HEK293 (cell line): Measurements from ENCODE around the gene RIPOR3.

Experiments used
- EGR2 ChIP-seq: fragments of 450-650 bp; formaldehyde crosslinking; IDR thresholded peaks from 2 replicates; pipeline ENCODE4 v1.5.1; 2016; ENCODE audit warnings: low read depth, missing biosample characterization, missing genetic modification characterization
- ELK4 ChIP-seq: IDR thresholded peaks from 2 replicates; pipeline ENCODE4 v1.6.1; 2011; ENCODE audit warnings: mild to moderate bottlenecking, low read depth, low read length, borderline replicate concordance
- INSM2 ChIP-seq: fragments of 450-650 bp; formaldehyde crosslinking; IDR thresholded peaks from 2 replicates; pipeline ENCODE4 v1.5.1; 2016; ENCODE audit warnings: missing biosample characterization, missing genetic modification characterization
- PRDM6 ChIP-seq: fragments of 450-650 bp; formaldehyde crosslinking; IDR thresholded peaks from 2 replicates; pipeline ENCODE4 v1.5.1; 2017; ENCODE audit warnings: missing biosample characterization, missing genetic modification characterization
- ZBTB17 ChIP-seq: fragments of 450-650 bp; formaldehyde crosslinking; IDR thresholded peaks from 2 replicates; pipeline ENCODE4 v1.5.1; 2016; ENCODE audit warnings: missing biosample characterization, missing genetic modification characterization
- ZEB2 ChIP-seq: fragments of 450-650 bp; formaldehyde crosslinking; IDR thresholded peaks from 2 replicates; pipeline ENCODE4 v1.5.1; 2016; ENCODE audit warnings: missing biosample characterization, missing genetic modification characterization
- ZFP3 ChIP-seq: fragments of 450-650 bp; formaldehyde crosslinking; IDR thresholded peaks from 2 replicates; pipeline ENCODE4 v1.5.1; 2016; ENCODE audit warnings: low read depth, missing biosample characterization, missing genetic modification characterization
- ZIC2 ChIP-seq: fragments of 450-650 bp; formaldehyde crosslinking; IDR thresholded peaks from 2 replicates; pipeline ENCODE4 v1.5.1; 2016; ENCODE audit warnings: missing biosample characterization, missing genetic modification characterization
- ZNF24 ChIP-seq: fragments of 450-650 bp; formaldehyde crosslinking; IDR thresholded peaks from 2 replicates; pipeline ENCODE4 v1.5.1; 2016; ENCODE audit warnings: missing biosample characterization, missing genetic modification characterization
- ZNF341 ChIP-seq: fragments of 450-650 bp; formaldehyde crosslinking; IDR thresholded peaks from 2 replicates; pipeline ENCODE4; 2016; ENCODE audit warnings: low read depth, missing biosample characterization, missing genetic modification characterization
- ZNF394 ChIP-seq: fragments of 450-650 bp; formaldehyde crosslinking; IDR thresholded peaks from 2 replicates; pipeline ENCODE4 v1.5.1; 2016; ENCODE audit warnings: missing biosample characterization, missing genetic modification characterization, mild to moderate bottlenecking, moderate library complexity, borderline replicate concordance
- ZNF549 ChIP-seq: fragments of 450-650 bp; IDR thresholded peaks from 2 replicates; pipeline ENCODE4 v1.5.1; 2018; ENCODE audit warnings: missing biosample characterization, missing genetic modification characterization, mild to moderate bottlenecking, inconsistent platforms, moderate library complexity
- ZNF558 ChIP-seq: fragments of 450-650 bp; formaldehyde crosslinking; IDR thresholded peaks from 2 replicates; pipeline ENCODE4 v1.5.1; 2016; ENCODE audit warnings: missing biosample characterization, missing genetic modification characterization
- ZNF600 ChIP-seq: fragments of 450-650 bp; formaldehyde crosslinking; IDR thresholded peaks from 2 replicates; pipeline ENCODE4 v1.5.1; 2016; ENCODE audit warnings: missing biosample characterization, missing genetic modification characterization
- ZNF629 ChIP-seq: fragments of 450-650 bp; formaldehyde crosslinking; IDR thresholded peaks from 2 replicates; pipeline ENCODE4 v1.5.1; 2017; ENCODE audit warnings: missing biosample characterization, missing genetic modification characterization
- ZNF843 ChIP-seq: fragments of 450-650 bp; formaldehyde crosslinking; IDR thresholded peaks from 2 replicates; pipeline ENCODE4 v1.5.1; 2016; ENCODE audit warnings: missing biosample characterization, missing genetic modification characterization
- TF ChIP-seq, protein P1 (sequence below): fragments of 450-650 bp; formaldehyde crosslinking; IDR thresholded peaks from 2 replicates; pipeline ENCODE4 v1.5.1; 2016; ENCODE audit warnings: missing biosample characterization, missing genetic modification characterization, borderline replicate concordance
- TF ChIP-seq, protein P2 (sequence below): fragments of 450-650 bp; formaldehyde crosslinking; IDR thresholded peaks from 2 replicates; pipeline ENCODE4 v1.5.1; 2016; ENCODE audit warnings: missing biosample characterization, missing genetic modification characterization
- TF ChIP-seq, protein P3 (sequence below): fragments of 450-650 bp; formaldehyde crosslinking; IDR thresholded peaks from 2 replicates; pipeline ENCODE4 v1.5.1; 2016; ENCODE audit warnings: missing biosample characterization, missing genetic modification characterization
- TF ChIP-seq, protein P4 (sequence below): fragments of 450-650 bp; formaldehyde crosslinking; optimal IDR thresholded peaks from 2 replicates; pipeline ENCODE3; 2016; ENCODE audit warnings: missing biosample characterization, mild to moderate bottlenecking, missing genetic modification characterization

The RIPOR3 gene

DNA sequence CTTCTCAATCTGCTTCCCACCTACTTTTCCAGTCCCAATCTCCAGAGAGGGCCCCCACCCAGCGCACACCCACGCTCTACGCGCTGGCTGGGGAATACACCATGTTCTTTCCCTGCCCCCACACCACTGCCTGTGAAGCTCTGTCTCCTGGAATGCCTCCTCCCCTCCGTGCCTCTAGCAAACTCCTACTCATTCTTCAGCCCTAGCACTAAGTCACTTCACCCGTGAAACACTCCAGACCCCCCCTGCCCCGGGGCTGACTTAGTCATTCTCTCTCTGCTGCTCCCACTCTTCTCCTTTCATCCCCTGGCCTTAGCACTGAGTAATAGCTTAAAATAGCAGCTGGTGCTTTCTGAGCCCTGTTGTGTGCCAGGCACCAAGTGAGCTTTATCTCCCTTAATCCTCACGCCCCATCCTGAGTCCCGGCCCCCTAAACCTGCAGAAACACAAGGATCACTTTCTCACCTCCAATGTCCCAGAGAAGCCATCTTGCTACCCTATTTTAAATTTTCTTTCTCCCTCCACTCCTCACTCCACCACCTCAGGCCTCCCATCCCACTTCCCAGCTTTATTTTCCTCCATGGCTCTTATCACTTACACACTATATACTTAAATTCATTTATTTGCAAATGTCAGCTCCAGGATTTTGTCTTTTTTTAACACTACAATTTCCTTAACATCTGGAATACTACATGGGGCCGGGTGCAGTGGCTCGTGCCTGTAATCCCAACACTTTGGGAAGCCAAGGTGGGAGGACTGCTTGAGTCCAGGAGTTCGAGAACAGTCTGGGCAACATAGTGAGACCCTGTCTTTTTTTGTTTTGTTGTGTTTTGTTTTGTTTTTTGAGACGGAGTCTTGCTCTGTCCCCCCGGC, 33.7 kb upstream of the RIPOR3 start (continued):
- TF ChIP-seq, protein P1, sequence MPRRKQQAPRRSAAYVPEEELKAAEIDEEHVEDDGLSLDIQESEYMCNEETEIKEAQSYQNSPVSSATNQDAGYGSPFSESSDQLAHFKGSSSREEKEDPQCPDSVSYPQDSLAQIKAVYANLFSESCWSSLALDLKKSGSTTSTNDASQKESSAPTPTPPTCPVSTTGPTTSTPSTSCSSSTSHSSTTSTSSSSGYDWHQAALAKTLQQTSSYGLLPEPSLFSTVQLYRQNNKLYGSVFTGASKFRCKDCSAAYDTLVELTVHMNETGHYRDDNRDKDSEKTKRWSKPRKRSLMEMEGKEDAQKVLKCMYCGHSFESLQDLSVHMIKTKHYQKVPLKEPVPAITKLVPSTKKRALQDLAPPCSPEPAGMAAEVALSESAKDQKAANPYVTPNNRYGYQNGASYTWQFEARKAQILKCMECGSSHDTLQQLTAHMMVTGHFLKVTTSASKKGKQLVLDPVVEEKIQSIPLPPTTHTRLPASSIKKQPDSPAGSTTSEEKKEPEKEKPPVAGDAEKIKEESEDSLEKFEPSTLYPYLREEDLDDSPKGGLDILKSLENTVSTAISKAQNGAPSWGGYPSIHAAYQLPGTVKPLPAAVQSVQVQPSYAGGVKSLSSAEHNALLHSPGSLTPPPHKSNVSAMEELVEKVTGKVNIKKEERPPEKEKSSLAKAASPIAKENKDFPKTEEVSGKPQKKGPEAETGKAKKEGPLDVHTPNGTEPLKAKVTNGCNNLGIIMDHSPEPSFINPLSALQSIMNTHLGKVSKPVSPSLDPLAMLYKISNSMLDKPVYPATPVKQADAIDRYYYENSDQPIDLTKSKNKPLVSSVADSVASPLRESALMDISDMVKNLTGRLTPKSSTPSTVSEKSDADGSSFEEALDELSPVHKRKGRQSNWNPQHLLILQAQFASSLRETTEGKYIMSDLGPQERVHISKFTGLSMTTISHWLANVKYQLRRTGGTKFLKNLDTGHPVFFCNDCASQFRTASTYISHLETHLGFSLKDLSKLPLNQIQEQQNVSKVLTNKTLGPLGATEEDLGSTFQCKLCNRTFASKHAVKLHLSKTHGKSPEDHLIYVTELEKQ: 0 out of 2 replicates have a peak, but pooled peaks have one; percentile 44
- TF ChIP-seq ZNF341 (tag by site-specific recombination): peak; percentile 45
- peak; percentile 85 for TF ChIP-seq INSM2
- peak; percentile 99 for TF ChIP-seq EGR2
- TF ChIP-seq ELK4: no peak
- TF ChIP-seq PRDM6 (tag by site-specific recombination): no peak
- peak; percentile 74 for TF ChIP-seq ZNF629 (tag by site-specific recombination)
- no peak for TF ChIP-seq ZNF549 (tag by site-specific recombination)
- TF ChIP-seq, protein P2, sequence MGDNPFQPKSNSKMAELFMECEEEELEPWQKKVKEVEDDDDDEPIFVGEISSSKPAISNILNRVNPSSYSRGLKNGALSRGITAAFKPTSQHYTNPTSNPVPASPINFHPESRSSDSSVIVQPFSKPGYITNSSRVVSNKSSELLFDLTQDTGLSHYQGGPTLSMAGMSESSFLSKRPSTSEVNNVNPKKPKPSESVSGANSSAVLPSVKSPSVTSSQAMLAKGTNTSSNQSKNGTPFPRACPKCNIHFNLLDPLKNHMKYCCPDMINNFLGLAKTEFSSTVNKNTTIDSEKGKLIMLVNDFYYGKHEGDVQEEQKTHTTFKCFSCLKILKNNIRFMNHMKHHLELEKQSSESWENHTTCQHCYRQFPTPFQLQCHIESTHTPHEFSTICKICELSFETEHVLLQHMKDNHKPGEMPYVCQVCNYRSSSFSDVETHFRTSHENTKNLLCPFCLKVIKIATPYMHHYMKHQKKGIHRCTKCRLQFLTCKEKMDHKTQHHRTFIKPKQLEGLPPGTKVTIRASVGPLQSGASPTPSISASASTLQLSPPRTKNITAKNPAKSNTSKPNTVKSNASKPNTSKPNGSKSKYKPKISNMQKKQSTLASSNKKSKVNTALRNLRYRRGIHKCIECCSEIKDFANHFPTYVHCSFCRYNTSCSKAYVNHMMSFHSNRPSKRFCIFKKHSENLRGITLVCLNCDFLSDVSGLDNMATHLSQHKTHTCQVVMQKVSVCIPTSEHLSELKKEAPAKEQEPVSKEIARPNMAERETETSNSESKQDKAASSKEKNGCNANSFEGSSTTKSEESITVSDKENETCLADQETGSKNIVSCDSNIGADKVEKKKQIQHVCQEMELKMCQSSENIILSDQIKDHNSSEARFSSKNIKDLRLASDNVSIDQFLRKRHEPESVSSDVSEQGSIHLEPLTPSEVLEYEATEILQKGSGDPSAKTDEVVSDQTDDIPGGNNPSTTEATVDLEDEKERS (tag by site-specific recombination): 0 out of 2 replicates have a peak, but pooled peaks have one; percentile 17
- TF ChIP-seq, protein P3, sequence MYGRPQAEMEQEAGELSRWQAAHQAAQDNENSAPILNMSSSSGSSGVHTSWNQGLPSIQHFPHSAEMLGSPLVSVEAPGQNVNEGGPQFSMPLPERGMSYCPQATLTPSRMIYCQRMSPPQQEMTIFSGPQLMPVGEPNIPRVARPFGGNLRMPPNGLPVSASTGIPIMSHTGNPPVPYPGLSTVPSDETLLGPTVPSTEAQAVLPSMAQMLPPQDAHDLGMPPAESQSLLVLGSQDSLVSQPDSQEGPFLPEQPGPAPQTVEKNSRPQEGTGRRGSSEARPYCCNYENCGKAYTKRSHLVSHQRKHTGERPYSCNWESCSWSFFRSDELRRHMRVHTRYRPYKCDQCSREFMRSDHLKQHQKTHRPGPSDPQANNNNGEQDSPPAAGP (tag by site-specific recombination): peak; percentile 80
- TF ChIP-seq ZNF843 (tag by site-specific recombination): 0 out of 2 replicates have a peak, but pooled peaks have one; percentile 24
- peak; percentile 92 for TF ChIP-seq ZFP3 (tag by site-specific recombination)
- TF ChIP-seq ZNF24 (tag by site-specific recombination): peak; percentile 55
- TF ChIP-seq, protein P4, sequence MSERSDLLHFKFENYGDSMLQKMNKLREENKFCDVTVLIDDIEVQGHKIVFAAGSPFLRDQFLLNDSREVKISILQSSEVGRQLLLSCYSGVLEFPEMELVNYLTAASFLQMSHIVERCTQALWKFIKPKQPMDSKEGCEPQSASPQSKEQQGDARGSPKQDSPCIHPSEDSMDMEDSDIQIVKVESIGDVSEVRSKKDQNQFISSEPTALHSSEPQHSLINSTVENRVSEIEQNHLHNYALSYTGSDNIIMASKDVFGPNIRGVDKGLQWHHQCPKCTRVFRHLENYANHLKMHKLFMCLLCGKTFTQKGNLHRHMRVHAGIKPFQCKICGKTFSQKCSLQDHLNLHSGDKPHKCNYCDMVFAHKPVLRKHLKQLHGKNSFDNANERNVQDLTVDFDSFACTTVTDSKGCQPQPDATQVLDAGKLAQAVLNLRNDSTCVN (tag by site-specific recombination): peak; percentile 26
- peak; percentile 89 for TF ChIP-seq ZIC2
- TF ChIP-seq ZNF558 (tag by site-specific recombination): peak; percentile 63; the same call in 1 of the 2 replicates
- peak; percentile 79 for TF ChIP-seq ZBTB17
- peak; percentile 85 for TF ChIP-seq ZNF394 (tag by site-specific recombination)
- TF ChIP-seq ZNF600: peak; percentile 82
- peak; percentile 91 for TF ChIP-seq ZEB2 (tag by site-specific recombination)
